ENCODE data around the gene DDB1. TPM values are rescaled to one million over a fixed set of nuclear protein-coding genes. Genes with fewer than 3 reads are reported as not detected.

Gene DDB1
- total RNA-seq, 2 donors from 2014 or later = 118 to 133 TPM

DNA sequence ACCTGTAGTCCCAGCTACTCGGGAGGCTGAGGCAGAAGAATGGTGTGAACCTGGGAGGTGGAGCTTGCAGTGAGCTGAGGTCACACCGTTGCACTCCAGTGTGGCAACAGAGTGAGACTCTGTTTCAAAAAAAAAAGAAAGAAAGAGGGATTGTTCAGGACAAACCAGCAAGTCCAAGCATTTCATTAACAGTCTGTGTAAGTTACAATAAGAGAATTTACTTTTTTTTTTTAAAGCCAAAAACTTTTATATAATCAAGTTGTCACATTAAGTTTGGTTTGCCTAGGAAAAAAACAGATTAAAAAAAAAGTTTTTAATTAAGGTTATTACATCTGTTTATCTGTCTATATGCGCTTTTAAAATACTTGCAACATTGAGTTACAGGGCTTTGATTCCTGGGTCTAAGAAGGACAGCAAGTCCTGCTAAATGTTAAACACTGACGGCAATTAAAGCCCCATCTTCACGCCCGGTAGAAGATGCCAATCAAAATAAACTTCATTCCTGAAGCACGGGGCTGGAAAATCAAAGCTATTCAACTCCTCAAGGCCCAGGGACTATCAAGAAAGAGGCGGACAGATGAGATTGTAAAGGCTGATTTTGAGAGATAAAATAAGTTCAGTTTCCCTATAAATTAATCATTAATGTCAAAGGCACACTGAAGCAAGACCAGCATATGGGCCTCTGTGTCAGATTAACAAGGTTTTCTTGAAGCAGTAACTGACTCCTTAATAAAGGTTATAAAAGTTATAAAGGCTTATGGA is 39.9 kb upstream of the DDB1 start:
- H3K9me3 ChIP-seq = no peaks in the 10 kb centered on the region
- no peaks in the 10 kb centered on the region for H3K27me3 ChIP-seq
- no peak for DNase-seq (ENCODE audit: low spot score)
- peaks cover 0 to 9% of the 10 kb centered on the region in 2 donors for H3K4me1 ChIP-seq
- no peak overlapping the region for H3K27ac ChIP-seq
- peaks cover 19% of the 10 kb centered on the region for H3K36me3 ChIP-seq
- TF ChIP-seq, protein P1, sequence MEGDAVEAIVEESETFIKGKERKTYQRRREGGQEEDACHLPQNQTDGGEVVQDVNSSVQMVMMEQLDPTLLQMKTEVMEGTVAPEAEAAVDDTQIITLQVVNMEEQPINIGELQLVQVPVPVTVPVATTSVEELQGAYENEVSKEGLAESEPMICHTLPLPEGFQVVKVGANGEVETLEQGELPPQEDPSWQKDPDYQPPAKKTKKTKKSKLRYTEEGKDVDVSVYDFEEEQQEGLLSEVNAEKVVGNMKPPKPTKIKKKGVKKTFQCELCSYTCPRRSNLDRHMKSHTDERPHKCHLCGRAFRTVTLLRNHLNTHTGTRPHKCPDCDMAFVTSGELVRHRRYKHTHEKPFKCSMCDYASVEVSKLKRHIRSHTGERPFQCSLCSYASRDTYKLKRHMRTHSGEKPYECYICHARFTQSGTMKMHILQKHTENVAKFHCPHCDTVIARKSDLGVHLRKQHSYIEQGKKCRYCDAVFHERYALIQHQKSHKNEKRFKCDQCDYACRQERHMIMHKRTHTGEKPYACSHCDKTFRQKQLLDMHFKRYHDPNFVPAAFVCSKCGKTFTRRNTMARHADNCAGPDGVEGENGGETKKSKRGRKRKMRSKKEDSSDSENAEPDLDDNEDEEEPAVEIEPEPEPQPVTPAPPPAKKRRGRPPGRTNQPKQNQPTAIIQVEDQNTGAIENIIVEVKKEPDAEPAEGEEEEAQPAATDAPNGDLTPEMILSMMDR (IDR thresholded peaks at IDR 0.05) = no peak
- H3K4me3 ChIP-seq = no peak overlapping the region

DNA sequence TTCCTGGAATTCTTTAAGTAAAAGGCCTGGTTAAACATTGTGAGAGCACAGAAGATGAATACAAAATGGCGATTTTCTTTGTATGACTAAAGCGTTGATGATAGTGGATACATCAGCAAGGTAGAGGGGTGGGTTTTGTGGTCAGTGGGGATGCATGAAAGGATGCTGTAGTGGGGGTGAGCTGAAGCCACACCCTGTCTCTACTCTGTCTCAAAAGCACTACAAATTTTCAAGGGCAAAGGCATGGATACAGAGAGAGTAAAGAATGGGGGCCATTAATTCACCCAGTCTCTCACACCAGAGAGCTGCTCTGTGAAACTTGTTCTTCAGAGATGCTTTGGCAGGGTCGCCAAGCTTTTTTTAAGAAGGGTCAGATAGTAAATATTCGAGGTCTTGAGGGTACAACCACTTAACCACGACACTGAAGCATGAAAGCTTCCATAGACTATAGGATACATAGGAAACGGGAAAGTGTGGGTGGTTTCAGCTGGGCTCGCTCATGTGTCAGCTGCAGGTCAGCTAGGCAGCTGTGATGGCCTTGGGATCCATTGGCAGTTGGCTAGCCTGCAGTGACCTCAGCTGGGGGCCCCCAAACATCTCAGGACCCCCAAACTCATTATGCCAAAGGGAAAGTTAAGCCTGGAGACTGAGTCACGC is 37.6 kb upstream of the DDB1 start:
- TF ChIP-seq, protein P1 (IDR thresholded peaks at IDR 0.05) = no peak
- Histone ChIP-seq H3K4me1 (peaks cover 0 to 9% of the 10 kb centered on the region in 2 donors), H3K27me3 (no peaks in the 10 kb centered on the region), H3K9me3 (no peaks in the 10 kb centered on the region), H3K36me3 (peaks cover 42% of the 10 kb centered on the region), H3K4me3 (no peak overlapping the region), H3K27ac (peak overlapping the region in 1 of 2 donors; percentile 2)
- no peak for DNase-seq (ENCODE audit: low spot score)

DNA sequence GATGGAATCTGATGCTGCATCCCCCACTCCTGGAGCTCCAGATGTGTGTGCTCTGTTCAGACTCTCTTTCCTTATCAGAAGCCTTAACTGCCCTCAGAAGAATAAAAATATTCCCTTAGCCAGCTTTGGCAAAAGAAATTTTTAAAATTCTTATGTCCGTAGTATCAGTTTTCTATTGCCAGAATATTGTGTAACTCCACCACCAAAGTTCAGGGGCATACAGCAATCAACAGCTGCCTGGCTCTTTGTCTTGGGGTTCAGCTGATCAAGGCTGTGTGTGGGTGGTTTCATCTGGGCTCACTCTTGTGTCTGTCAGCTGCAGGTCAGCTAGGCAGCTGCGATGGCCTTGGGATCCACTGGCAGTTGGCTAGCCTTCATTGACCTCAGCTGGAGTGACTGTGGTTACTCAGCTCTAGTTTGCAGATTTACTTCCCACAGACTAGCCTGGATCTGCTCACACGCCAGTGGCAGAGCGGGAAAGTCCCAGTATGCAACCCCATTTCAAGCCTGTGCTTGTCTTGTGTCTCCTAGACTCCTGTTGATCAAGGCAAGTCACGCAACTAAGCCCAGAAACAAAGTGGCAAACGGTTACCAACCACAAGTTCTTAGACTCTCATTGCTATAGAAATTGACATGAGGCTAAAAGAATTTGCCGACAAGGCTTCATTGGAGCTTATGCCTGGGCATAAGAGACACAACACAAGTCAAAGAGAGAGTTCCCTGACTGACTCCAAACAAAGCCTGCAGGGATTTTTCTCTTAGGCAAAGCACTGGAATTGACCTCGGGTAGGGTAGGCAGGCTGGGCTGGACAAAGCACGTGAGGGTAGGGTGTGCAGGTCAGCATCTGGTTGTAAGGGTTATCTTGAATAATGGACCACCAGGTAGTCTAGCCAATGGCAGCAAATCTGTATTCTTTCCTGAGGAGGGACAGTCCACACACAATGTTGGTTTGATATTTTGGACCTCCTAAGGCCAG is 36.8 kb upstream of the DDB1 start:
- H3K9me3 ChIP-seq = no peaks in the 10 kb centered on the region
- peaks cover 0 to 9% of the 10 kb centered on the region in 2 donors for H3K4me1 ChIP-seq
- peak overlapping the region in 1 of 2 donors; percentile 2 for H3K27ac ChIP-seq
- H3K4me3 ChIP-seq = no peak overlapping the region
- TF ChIP-seq, protein P1 (IDR thresholded peaks at IDR 0.05) = no peak
- peaks cover 50% of the 10 kb centered on the region for H3K36me3 ChIP-seq
- no peaks in the 10 kb centered on the region for H3K27me3 ChIP-seq
- peak; percentile 66 for DNase-seq (ENCODE audit: low spot score)

DNA sequence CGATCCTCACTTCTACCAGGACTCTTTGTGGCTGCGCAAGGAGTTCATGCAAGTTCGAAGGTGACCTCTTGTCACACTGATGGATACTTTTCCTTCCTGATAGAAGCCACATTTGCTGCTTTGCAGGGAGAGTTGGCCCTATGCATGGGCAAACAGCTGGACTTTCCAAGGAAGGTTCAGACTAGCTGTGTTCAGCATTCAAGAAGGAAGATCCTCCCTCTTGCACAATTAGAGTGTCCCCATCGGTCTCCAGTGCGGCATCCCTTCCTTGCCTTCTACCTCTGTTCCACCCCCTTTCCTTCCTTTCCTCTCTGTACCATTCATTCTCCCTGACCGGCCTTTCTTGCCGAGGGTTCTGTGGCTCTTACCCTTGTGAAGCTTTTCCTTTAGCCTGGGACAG is 35.7 kb upstream of the DDB1 start:
- Histone ChIP-seq H3K27me3 (no peaks in the 10 kb centered on the region), H3K27ac (no peak overlapping the region), H3K36me3 (peaks cover 60% of the 10 kb centered on the region), H3K9me3 (no peaks in the 10 kb centered on the region), H3K4me1 (peaks cover 0 to 10% of the 10 kb centered on the region in 2 donors), H3K4me3 (no peak overlapping the region)
- no peak for DNase-seq (ENCODE audit: low spot score)
- TF ChIP-seq, protein P1 (IDR thresholded peaks at IDR 0.05) = no peak

DNA sequence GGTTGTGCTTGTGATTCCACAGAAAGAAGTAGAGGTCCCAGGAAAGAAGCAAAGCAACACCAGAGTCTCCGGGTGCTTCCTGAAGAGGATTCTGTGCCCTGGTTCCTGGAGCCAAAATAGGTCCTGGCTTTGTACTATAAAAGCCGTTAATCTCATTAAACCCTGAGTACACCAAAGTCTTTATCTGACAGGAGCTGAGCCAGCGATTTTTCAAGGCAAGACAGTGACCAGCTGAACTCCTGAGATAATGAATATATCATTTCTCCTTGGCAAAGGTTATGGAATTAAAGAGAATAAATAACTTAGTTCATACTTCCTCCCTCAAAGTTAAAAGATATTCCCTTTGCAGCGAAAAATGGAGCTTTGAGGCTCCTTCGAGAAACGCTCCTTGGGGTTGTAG is 34.5 kb upstream of the DDB1 start:
- TF ChIP-seq, protein P1 (IDR thresholded peaks at IDR 0.05) = no peak
- DNase-seq (ENCODE audit: low spot score) = no peak
- H3K36me3 ChIP-seq = peaks cover 61% of the 10 kb centered on the region
- peaks cover 0 to 21% of the 10 kb centered on the region in 2 donors for H3K4me1 ChIP-seq
- no peak overlapping the region for H3K4me3 ChIP-seq
- H3K9me3 ChIP-seq = no peaks in the 10 kb centered on the region
- H3K27ac ChIP-seq = no peak overlapping the region
- H3K27me3 ChIP-seq = no peaks in the 10 kb centered on the region
